ENCODE results near the gene SOS1. TPM values are rescaled to one million over a fixed set of nuclear protein-coding genes. Genes with fewer than 3 reads are reported as not detected.

The SOS1 gene
- 13.2 to 17.1 TPM (median 15.4 TPM) in 5 replicates for total RNA-seq (2022; extraction: Qiagen RNA extraction; ENCODE audit: low read depth)

DNA sequence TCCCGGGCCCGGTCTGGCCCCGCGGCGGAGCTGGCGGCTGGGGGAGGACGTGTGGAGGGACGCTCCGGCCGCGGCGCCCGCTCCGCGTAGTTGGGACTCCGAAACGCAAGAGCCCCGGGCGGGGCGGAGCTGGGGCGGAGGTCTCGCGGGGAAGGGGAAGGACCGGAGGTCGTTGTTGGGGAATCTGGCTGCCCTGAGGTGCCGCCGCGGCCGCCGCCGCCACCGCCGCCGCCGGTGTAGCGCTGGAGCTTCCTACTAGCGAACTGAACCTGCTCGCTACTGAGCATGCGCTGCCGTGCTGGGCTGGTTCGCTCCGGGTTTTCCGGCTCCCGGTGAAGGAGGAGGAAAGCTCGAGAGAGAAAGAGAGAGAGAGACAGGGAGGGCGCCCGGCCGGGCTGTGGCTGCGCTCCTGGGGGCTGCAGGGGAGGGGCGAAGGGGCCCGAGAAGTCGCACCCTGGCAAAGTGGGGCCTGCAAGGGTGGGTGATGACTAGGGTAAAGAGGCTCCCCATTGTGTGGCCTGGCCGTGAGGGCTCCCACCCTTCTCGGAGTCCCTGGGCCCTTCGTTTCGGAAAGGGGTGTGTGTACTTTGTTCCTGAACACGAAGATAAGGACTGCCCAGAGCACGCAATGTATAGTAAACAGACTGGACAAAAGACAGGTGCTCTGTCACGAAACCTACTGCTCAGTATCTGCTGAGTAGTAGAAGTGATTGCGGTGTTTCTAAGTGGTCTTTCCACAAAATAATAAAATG is at the start of gene SOS1:
TSS of gene SOS1 (minus strand) at position 281 of the 752 bp plus-strand sequence. CDS start 629 bp downstream, outside the sequence.

Other genes with a start within 250 kb of the SOS1 start
- 20.1 to 24.9 TPM (median 21.9 TPM) in 5 replicates for gene DHX57, start 245.1 kb downstream of the SOS1 start, total RNA-seq (2022; extraction: Qiagen RNA extraction; ENCODE audit: low read depth)
- gene MORN2, start 245.1 kb downstream of the SOS1 start, total RNA-seq (2022; extraction: Qiagen RNA extraction; ENCODE audit: low read depth): 41.7 to 49.6 TPM (median 44.8 TPM) in 5 replicates
- gene ARHGEF33, start 231.2 kb downstream of the SOS1 start, total RNA-seq (2022; extraction: Qiagen RNA extraction; ENCODE audit: low read depth): 0.10 to 0.33 TPM (median 0.21 TPM) in 4 of 5 replicates, not detected in the other
- not detected in 5 replicates for gene CDKL4, start 122.9 kb upstream of the SOS1 start, total RNA-seq (2022; extraction: Qiagen RNA extraction; ENCODE audit: low read depth)